SK-N-SH (cell line): ENCODE data around the gene KRTAP9-7. TPM values are rescaled to one million over a fixed set of nuclear protein-coding genes. Genes with fewer than 3 reads are reported as not detected.
"Not testable (repeated sequence)": the region's sequence is repeated elsewhere in the genome, so short reads cannot be mapped to it uniquely, and the experiment has no call there.

Experiments
- CTCF ChIA-PET: fragments of 300-600, 350-600 bp; formaldehyde crosslinking; extraction: SDS; loops from one replicate; lab custom pipeline; 2021; lab: Yijun Ruan, JAX
- POLR2A ChIA-PET: fragments of 350-600 bp; sonication (Branson Sonifier 250); formaldehyde crosslinking; extraction: SDS; loops from one replicate; lab custom pipeline; 2020; ENCODE audit warnings: antibody characterized with exemption, inconsistent platforms; lab: Yijun Ruan, JAX
- DNase-seq: peaks from one replicate; pipeline ENCODE4 v3.0.0; 2012
- H2AFZ ChIP-seq: fragments of 200-600 bp; sonication (generic); 2 replicates; pipeline ENCODE4 v1.8.1; 2016; ENCODE audit warnings: antibody characterized with exemption, mild to moderate bottlenecking, low read depth
- H3F3A ChIP-seq: fragments of 200-600 bp; sonication (generic); replicated peaks from 2 replicates; pipeline ENCODE3; 2016; ENCODE audit warnings: antibody characterized with exemption, mild to moderate bottlenecking; ENCODE audit not compliant: insufficient read depth
- H3K27ac ChIP-seq, 2 experiments: fragments of 200-500 bp in 1 of 2; fragments of 200-600 bp in 1 of 2; sonication (Bioruptor generic) in 1 of 2; sonication (generic), shearing (Covaris generic) in 1 of 2; 2 replicates each; pipeline versions ENCODE4 v1.5.1 to v1.6.1; 2014 to 2016; ENCODE audit warnings: low read depth in 2 of 2, inconsistent platforms in 1 of 2, low read length in 1 of 2, mild to moderate bottlenecking in 1 of 2, mixed read lengths in 1 of 2
- H3K27me3 ChIP-seq: fragments of 200-600 bp; sonication (generic), shearing (Covaris generic); 2 replicates; pipeline ENCODE4 v1.6.1; 2016; ENCODE audit warnings: mixed run types; ENCODE audit not compliant: insufficient read depth
- H3K36me3 ChIP-seq, 2 experiments: fragments of 200-500 bp in 1 of 2; fragments of 200-600 bp in 1 of 2; sonication (Bioruptor generic) in 1 of 2; sonication (generic) in 1 of 2; replicated peaks in 1 of 2; 2 replicates each; pipeline versions ENCODE3 to v1.5.1; 2014 to 2016; ENCODE audit warnings: low read length in 1 of 2, mild to moderate bottlenecking in 1 of 2; ENCODE audit not compliant: insufficient read depth in 2 of 2, control insufficient read depth in 1 of 2
- H3K4me1 ChIP-seq, 2 experiments: fragments of 200-500 bp in 1 of 2; fragments of 200-600 bp in 1 of 2; sonication (Bioruptor generic) in 1 of 2; sonication (generic), shearing (Covaris generic) in 1 of 2; 2 replicates each; pipeline versions ENCODE4 v1.5.1 to v1.6.1; 2014 to 2016; ENCODE audit warnings: low read depth in 1 of 2, low read length in 1 of 2, mixed run types in 1 of 2; ENCODE audit not compliant: insufficient read depth in 2 of 2, control insufficient read depth in 1 of 2
- H3K4me2 ChIP-seq: fragments of 200-600 bp; sonication (generic), shearing (Covaris generic); 2 replicates; pipeline ENCODE4 v1.6.1; 2017; ENCODE audit warnings: mixed run types
- H3K4me3 ChIP-seq, 2 experiments: fragments of 200-500 bp in 1 of 2; fragments of 200-600 bp in 1 of 2; sonication (Bioruptor generic) in 1 of 2; sonication (generic), shearing (Covaris generic) in 1 of 2; 2 replicates each; pipeline versions ENCODE4 v1.5.1 to v1.8.1; 2014 to 2016; ENCODE audit warnings: low read depth in 2 of 2, inconsistent platforms in 1 of 2, low read length in 1 of 2, mild to moderate bottlenecking in 1 of 2, mixed read lengths in 1 of 2, moderate library complexity in 1 of 2
- H3K79me2 ChIP-seq: fragments of 200-600 bp; sonication (generic); 2 replicates; pipeline ENCODE4 v1.8.1; 2017; ENCODE audit warnings: mild to moderate bottlenecking; ENCODE audit not compliant: insufficient read depth
- H3K9ac ChIP-seq: fragments of 200-600 bp; sonication (generic); 2 replicates; pipeline ENCODE4 v1.6.1; 2017; ENCODE audit warnings: mixed run types
- H3K9me2 ChIP-seq: fragments of 200-600 bp; sonication (generic); 2 replicates; pipeline ENCODE4 v1.6.1; 2017; ENCODE audit warnings: mixed run types
- H3K9me3 ChIP-seq: fragments of 200-600 bp; sonication (generic); 2 replicates; pipeline ENCODE4 v1.6.1; 2017; ENCODE audit warnings: mixed run types, mild to moderate bottlenecking, moderate library complexity
- H4K20me1 ChIP-seq: fragments of 200-600 bp; sonication (generic); 2 replicates; pipeline ENCODE4 v1.6.1; 2017; ENCODE audit warnings: mild to moderate bottlenecking, mixed run types; ENCODE audit not compliant: insufficient read depth
- CHD2 ChIP-seq: fragments of 150-350 bp; IDR thresholded peaks from 2 replicates; pipeline ENCODE4 v1.6.1; 2018; ENCODE audit warnings: low read length; ENCODE audit not compliant: partially characterized antibody
- ELF1 ChIP-seq: IDR thresholded peaks from 2 replicates; pipeline ENCODE4 v1.4.0; 2012
- EP300 ChIP-seq, 2 experiments: IDR thresholded peaks; 2 replicates each; pipeline versions ENCODE4 v1.4.0 to v1.6.1; 2012; ENCODE audit warnings: borderline replicate concordance in 1 of 2, low read depth in 1 of 2, low read length in 1 of 2
- JUND ChIP-seq: IDR thresholded peaks from 2 replicates; pipeline ENCODE4 v1.4.0; 2012
- NRF1 ChIP-seq: IDR thresholded peaks from 2 replicates; pipeline ENCODE4 v1.6.1; 2012; ENCODE audit warnings: low read depth, mild to moderate bottlenecking, low read length
- RCOR1 ChIP-seq: fragments of 150-350 bp; IDR thresholded peaks from 2 replicates; pipeline ENCODE4 v1.6.1; 2017; ENCODE audit warnings: antibody characterized with exemption, low read length
- RXRA ChIP-seq: IDR thresholded peaks from 2 replicates; pipeline ENCODE4 v1.4.0; 2012; ENCODE audit warnings: low read depth, mild to moderate bottlenecking, borderline replicate concordance
- TAF1 ChIP-seq: IDR thresholded peaks from 2 replicates; pipeline ENCODE4 v1.6.1; 2012; ENCODE audit warnings: low read depth, mild to moderate bottlenecking, low read length, moderate library complexity, borderline replicate concordance
- TEAD4 ChIP-seq: IDR thresholded peaks from 2 replicates; pipeline ENCODE4 v1.4.0; 2012; ENCODE audit warnings: mild to moderate bottlenecking, borderline replicate concordance; ENCODE audit not compliant: insufficient read depth
- YY1 ChIP-seq: IDR thresholded peaks from 2 replicates; pipeline ENCODE4 v1.4.0; 2012; ENCODE audit warnings: low read depth, mild to moderate bottlenecking
- WGBS: methylation state at CpG from one replicate; pipeline ENCODE4 v1.1.6; 2017; ENCODE audit warnings: low lambda C conversion rate; 5-methylcytosine and 5-hydroxymethylcytosine counted together
- polyA plus RNA-seq, 3 experiments: library from polyadenylated mRNA; depleted of rRNA; stranded (reverse); fragments of >200 nt; gene quantifications; 2 replicates each; pipeline ENCODE4 v1.2.3, GENCODE V29; 2012
- TF ChIP-seq, protein P1 (sequence below): IDR thresholded peaks from 2 replicates; pipeline ENCODE4 v1.6.1; 2012; ENCODE audit warnings: mild to moderate bottlenecking, low read depth, low read length, moderate library complexity
- TF ChIP-seq, protein P2 (sequence below): fragments of 150-350 bp; IDR thresholded peaks from 2 replicates; pipeline ENCODE4 v1.6.1; 2016; ENCODE audit warnings: mild to moderate bottlenecking, low read depth, low read length

Gene KRTAP9-7
- polyA plus RNA-seq, 1 of the 3 experiments (the other 2 are of a cell fraction): not detected

DNA sequence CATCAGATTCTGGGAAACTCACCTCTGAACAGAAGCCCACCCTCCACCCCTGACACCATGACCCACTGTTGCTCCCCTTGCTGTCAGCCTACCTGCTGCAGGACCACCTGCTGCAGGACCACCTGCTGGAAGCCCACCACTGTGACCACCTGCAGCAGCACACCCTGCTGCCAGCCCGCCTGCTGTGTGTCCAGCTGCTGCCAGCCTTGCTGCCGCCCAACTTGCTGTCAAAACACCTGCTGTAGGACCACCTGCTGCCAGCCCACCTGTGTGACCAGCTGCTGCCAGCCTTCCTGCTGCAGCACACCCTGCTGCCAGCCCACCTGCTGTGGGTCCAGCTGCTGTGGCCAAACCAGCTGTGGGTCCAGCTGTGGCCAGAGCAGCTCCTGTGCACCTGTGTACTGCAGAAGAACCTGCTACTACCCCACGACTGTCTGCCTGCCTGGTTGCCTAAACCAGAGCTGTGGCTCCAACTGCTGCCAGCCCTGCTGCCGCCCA, 48.9 kb upstream of the KRTAP9-7 start, which contains the start of gene KRTAP9-2:
Gene KRTAP9-2 (plus strand): TSS at position 51 of the 498 bp plus-strand sequence. CDS start 7 bp downstream, at position 58.
- H4K20me1 ChIP-seq, H3K27ac ChIP-seq, H3K4me1 ChIP-seq, H3K4me3 ChIP-seq, H3K79me2 ChIP-seq, POLR2A ChIA-PET, H3K9ac ChIP-seq, H3K9me2 ChIP-seq, H3F3A ChIP-seq, H3K4me2 ChIP-seq, CTCF ChIA-PET, H2AFZ ChIP-seq, H3K9me3 ChIP-seq, DNase-seq, H3K36me3 ChIP-seq: not testable (repeated sequence)
- H3K27me3 ChIP-seq: peaks cover 22% of the 10 kb centered on the region; the same call in 1 of the 2 replicates
- no CpG with 5 or more reads among the region's 4 CpGs for WGBS

DNA sequence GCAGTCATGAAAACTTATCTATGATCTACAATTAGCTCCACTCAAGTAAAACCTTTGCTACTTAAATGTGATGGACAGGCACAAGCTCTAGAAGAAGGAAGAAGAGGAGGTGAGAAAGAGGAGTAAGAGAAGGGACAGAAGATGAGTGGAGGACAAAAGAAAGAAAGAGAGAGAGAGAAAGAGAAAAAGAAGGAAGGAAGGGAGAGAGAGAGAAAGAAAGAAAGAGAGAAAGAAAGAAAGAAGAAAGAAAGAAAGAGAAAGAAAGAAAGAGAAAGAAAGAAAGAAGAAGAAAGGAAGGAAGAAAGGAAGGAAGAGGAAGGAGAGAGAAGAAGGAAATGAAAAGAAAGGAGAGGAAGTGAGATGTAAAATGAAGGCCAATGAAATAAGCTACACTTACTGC, 45.4 kb upstream of the KRTAP9-7 start:
- H3K4me1 ChIP-seq: no peaks in the 10 kb centered on the region
- no peaks in the 10 kb centered on the region for H3K9me3 ChIP-seq
- no peak overlapping the region for H2AFZ ChIP-seq
- CTCF ChIA-PET: no interaction called here
- no peak overlapping the region for H3K4me3 ChIP-seq
- H3K9me2 ChIP-seq: no peaks in the 10 kb centered on the region
- no peak for DNase-seq
- TF ChIP-seq ELF1 (no peak), YY1 (no peak), NRF1 (no peak), JUND (no peak), TEAD4 (no peak), EP300 (IDR thresholded peaks at IDR 0.05; ENCODE audit: borderline replicate concordance in 1 of 2, low read depth in 1 of 2, low read length in 1 of 2) (no peak), RXRA (no peak), CHD2 (no peak), RCOR1 (no peak), TAF1 (no peak)
- TF ChIP-seq, protein P1, sequence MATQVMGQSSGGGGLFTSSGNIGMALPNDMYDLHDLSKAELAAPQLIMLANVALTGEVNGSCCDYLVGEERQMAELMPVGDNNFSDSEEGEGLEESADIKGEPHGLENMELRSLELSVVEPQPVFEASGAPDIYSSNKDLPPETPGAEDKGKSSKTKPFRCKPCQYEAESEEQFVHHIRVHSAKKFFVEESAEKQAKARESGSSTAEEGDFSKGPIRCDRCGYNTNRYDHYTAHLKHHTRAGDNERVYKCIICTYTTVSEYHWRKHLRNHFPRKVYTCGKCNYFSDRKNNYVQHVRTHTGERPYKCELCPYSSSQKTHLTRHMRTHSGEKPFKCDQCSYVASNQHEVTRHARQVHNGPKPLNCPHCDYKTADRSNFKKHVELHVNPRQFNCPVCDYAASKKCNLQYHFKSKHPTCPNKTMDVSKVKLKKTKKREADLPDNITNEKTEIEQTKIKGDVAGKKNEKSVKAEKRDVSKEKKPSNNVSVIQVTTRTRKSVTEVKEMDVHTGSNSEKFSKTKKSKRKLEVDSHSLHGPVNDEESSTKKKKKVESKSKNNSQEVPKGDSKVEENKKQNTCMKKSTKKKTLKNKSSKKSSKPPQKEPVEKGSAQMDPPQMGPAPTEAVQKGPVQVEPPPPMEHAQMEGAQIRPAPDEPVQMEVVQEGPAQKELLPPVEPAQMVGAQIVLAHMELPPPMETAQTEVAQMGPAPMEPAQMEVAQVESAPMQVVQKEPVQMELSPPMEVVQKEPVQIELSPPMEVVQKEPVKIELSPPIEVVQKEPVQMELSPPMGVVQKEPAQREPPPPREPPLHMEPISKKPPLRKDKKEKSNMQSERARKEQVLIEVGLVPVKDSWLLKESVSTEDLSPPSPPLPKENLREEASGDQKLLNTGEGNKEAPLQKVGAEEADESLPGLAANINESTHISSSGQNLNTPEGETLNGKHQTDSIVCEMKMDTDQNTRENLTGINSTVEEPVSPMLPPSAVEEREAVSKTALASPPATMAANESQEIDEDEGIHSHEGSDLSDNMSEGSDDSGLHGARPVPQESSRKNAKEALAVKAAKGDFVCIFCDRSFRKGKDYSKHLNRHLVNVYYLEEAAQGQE: no peak
- TF ChIP-seq, protein P2, sequence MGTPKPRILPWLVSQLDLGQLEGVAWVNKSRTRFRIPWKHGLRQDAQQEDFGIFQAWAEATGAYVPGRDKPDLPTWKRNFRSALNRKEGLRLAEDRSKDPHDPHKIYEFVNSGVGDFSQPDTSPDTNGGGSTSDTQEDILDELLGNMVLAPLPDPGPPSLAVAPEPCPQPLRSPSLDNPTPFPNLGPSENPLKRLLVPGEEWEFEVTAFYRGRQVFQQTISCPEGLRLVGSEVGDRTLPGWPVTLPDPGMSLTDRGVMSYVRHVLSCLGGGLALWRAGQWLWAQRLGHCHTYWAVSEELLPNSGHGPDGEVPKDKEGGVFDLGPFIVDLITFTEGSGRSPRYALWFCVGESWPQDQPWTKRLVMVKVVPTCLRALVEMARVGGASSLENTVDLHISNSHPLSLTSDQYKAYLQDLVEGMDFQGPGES: no peak
- H3K4me2 ChIP-seq: no peak overlapping the region
- H3K27me3 ChIP-seq: peaks cover 42% of the 10 kb centered on the region; the same call in 1 of the 2 replicates
- no peaks in the 10 kb centered on the region for H3K36me3 ChIP-seq
- H3K9ac ChIP-seq: no peak overlapping the region
- H3F3A ChIP-seq: no peaks in the 10 kb centered on the region
- POLR2A ChIA-PET: no interaction called here
- H3K79me2 ChIP-seq: no peaks in the 10 kb centered on the region
- no peaks in the 10 kb centered on the region for H4K20me1 ChIP-seq
- no peak overlapping the region for H3K27ac ChIP-seq
